HG03469 (cell line): ENCODE results near the gene LRRC3.

Experiments used
- ATAC-seq: cut with Tn5 transposase; IDR thresholded peaks from one replicate; pipeline ENCODE4 v1.9.1; 2021; ENCODE audit warnings: mild to moderate bottlenecking, moderate library complexity, moderate number of reproducible peaks; ENCODE audit not compliant: unreplicated experiment

Gene LRRC3

DNA sequence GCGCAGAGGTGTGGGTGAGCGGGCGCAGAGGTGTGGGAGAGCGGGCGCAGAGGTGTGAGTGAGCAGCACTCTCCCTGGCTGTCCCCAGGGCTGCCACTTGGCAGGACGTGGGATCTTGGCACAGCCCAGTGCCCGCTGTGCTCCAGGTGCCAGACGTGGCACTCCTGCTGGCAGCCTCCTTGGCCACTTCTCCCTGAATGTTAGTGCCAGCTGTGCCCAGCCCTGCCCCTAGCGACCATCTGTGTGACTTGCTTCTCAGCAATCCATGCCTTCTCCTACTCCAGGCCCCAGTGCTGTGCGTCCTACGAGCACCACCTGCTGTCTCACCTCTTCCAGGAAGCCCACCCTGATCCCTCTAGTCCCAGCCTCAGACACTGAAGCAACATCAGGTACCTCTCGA, 54.2 kb downstream of the LRRC3 start:
- no peak for ATAC-seq

DNA sequence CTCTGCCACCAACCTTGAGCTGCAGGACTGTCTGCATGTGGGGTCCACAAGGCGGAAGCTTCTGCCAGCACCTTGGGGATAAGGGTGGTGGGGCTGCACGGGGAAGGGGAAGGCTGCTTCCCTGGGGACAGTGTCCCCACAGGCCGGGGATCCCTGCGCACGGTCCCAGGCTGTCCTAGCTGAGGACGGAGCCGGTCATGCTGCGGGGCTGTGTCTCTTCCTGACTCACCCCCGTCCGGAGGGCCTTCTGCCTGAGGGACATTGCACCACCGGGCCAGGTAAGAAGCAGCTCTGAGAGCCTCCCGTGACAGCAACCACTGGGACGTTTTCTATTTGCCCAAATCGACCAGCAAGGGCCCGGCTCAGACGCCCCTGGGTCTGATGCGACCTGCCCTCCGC, 54.8 kb downstream of the LRRC3 start:
- no peak for ATAC-seq

DNA sequence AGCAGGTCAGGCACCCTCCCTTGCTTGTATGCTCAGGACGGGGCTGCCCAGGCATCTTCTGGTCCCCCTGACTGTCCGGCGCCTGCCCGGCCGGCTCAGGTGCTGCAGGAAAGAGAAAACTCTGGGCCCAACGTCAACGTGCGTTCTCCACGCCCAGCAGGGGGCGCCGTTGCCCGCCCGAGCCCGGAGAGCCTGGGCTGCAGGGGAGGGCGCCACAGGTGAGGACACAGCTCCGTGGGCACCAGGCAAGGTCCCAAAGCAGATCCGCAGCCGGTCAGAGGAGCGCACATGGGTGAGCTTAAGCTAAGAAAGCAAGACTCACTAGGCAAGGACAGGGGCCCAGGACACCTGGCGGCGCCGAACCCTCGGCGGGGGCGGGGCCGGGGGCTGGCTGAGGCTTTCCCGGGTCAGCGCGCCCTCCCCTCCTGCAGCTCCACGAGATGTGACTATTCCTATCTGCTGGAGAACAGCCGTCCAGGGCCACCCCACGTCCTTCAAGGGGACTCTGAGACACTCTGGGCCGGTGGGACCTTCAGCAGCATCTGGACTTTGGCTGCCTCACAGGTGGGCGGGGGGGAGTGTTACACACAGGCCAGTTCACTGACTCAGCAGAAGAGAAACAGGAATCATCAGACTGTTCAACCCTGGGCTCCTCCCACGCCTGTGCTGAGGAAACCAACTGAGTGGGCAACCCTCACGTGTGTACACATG, 55.4 kb downstream of the LRRC3 start:
- no peak for ATAC-seq

DNA sequence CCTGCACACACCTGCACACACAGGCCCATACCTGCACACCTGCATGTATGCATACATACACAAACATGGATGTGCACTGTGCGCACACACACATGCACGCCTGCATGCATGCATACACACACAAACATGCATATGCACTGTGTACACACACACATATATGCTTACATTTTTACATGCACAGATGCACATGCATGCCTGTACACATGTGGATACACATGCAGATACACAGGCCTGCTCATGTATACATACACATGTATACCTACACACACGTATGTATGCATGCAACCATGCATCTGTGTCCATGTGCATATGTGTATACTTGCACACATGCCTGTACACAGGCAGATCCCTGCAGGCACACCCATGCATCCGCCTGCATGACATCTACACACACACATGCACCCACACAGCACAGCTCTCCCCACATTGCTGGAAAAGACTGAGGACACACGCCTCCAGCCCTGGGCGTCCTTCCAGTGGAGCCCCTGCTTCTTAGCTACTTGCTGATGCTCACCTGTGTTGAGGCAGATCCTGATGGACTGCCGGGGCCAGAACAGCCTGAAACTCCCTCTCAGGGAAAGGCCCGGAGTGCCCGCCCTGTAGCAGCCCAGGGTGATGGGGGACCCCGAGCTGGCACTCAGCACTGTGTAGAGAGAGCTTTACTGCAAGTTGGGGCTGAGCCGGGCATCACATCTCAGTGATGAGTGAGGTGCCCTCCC, 56.1 kb downstream of the LRRC3 start:
- no peak for ATAC-seq
